Osteoblast (primary cell): ENCODE data around the gene SLC38A6. TPM values are rescaled to one million over a fixed set of nuclear protein-coding genes. Genes with fewer than 3 reads are reported as not detected.

Source experiments
- DNase-seq: peaks from one replicate; pipeline ENCODE4 v3.0.0; 2011; ENCODE audit warnings: low spot score, mixed read lengths; ENCODE audit not compliant: insufficient read length; ENCODE audit errors: missing footprints
- H2AFZ ChIP-seq: 2 replicates; pipeline ENCODE4 v1.6.0; 2011; ENCODE audit warnings: mild to moderate bottlenecking, low read length
- H3K27ac ChIP-seq: 2 replicates; pipeline ENCODE4 v1.5.1; 2011; ENCODE audit warnings: mild to moderate bottlenecking, low read depth, low read length, moderate library complexity
- H3K27me3 ChIP-seq: 2 replicates; pipeline ENCODE4 v1.6.0; 2012; ENCODE audit warnings: mild to moderate bottlenecking, control low read depth, inconsistent platforms, low read length, moderate library complexity; ENCODE audit not compliant: insufficient read depth
- H3K36me3 ChIP-seq: 2 replicates; pipeline ENCODE4 v1.5.1; 2011; ENCODE audit warnings: mild to moderate bottlenecking, low read length, control low read depth, moderate library complexity; ENCODE audit not compliant: insufficient read depth
- H3K4me1 ChIP-seq: 2 replicates; pipeline ENCODE4 v1.5.1; 2011; ENCODE audit warnings: mild to moderate bottlenecking, low read length, control low read depth, moderate library complexity; ENCODE audit not compliant: insufficient read depth
- H3K4me2 ChIP-seq: 2 replicates; pipeline ENCODE4 v1.6.0; 2011; ENCODE audit warnings: mild to moderate bottlenecking, low read length; ENCODE audit not compliant: insufficient read depth
- H3K4me3 ChIP-seq: fragments of 200-600 bp; sonication (generic); 3 replicates; pipeline ENCODE4 v1.5.1; 2012; ENCODE audit warnings: mild to moderate bottlenecking, low read length, inconsistent platforms; ENCODE audit not compliant: insufficient read depth
- H3K79me2 ChIP-seq: 2 replicates; pipeline ENCODE4 v1.6.0; 2012; ENCODE audit warnings: mild to moderate bottlenecking, low read length, control low read depth, inconsistent platforms; ENCODE audit not compliant: insufficient read depth
- H3K9me3 ChIP-seq: 2 replicates; pipeline ENCODE4 v1.5.1; 2011; ENCODE audit warnings: low read depth, low read length, control low read depth
- H4K20me1 ChIP-seq: 2 replicates; pipeline ENCODE4 v1.6.0; 2012; ENCODE audit warnings: mild to moderate bottlenecking, low read length, control low read depth; ENCODE audit not compliant: insufficient read depth
- CTCF ChIP-seq: IDR thresholded peaks from 2 replicates; pipeline ENCODE4 v1.5.1; 2011; ENCODE audit warnings: mild to moderate bottlenecking, low read depth, low read length, moderate library complexity; ENCODE audit errors: extremely low read depth
- total RNA-seq: library from RNA; depleted of rRNA; stranded (reverse); fragments of >200 nt; gene quantifications from 2 replicates; pipeline ENCODE4 v1.2.3, GENCODE V29; 2012

SLC38A6 gene
- total RNA-seq, 1 donor: 112 TPM

DNA sequence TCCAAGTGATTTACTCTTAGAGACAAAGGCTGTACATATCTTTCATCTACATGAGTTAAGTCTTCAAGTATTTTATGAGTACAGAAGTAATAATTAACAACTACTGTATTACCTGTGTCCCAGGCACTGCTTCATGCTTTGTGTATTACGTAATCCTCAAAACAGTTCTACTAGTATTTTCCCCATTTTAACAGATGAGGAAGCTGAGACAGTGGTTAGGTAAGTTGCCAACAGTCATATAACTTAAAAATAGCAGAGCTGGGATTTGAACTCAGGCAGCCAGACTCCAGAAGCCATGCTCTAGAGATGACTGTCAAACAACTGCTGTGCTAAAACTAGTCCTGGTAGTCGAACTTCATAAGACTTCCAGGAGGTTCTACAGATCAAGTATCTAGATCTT is 10.9 kb upstream of the SLC38A6 start:
- TF ChIP-seq CTCF: no peak
- no peaks in the 10 kb centered on the region for H3K79me2 ChIP-seq

DNA sequence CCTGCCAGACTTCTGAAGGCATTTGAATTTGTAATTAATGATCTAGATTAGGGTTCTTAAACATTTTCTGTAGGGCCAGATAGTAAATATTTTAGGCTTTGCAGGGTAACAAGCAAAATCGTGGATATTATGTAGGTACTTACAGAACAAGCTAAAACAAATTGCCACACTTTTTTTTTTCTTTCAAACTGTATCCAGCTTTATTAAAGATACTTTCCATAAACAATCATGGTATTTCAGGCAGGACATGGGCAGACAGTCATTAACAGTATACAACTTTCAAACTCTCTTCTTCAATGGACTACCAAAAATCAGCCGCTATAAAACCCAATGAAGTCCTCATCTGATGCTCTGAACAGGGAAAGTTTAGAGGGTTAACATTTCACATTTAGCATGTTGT is 9.8 kb upstream of the SLC38A6 start:
- Histone ChIP-seq H3K4me1 (no peaks in the 10 kb centered on the region), H4K20me1 (no peaks in the 10 kb centered on the region), H3K36me3 (peaks cover 10% of the 10 kb centered on the region), H3K4me3 (no peak overlapping the region), H2AFZ (no peak overlapping the region), H3K27me3 (no peaks in the 10 kb centered on the region), H3K9me3 (no peaks in the 10 kb centered on the region), H3K27ac (no peak overlapping the region), H3K79me2 (peaks cover under 1% of the 10 kb centered on the region), H3K4me2 (no peak overlapping the region)
- DNase-seq: no peak
- TF ChIP-seq CTCF: no peak

More for the DNA sequence above, 10.9 kb upstream of the SLC38A6 start:
- DNase-seq: no peak
- Histone ChIP-seq H3K4me3 (no peak overlapping the region), H2AFZ (no peak overlapping the region), H3K27me3 (no peaks in the 10 kb centered on the region), H3K4me2 (no peak overlapping the region), H4K20me1 (no peaks in the 10 kb centered on the region), H3K9me3 (no peaks in the 10 kb centered on the region), H3K36me3 (peaks cover 10% of the 10 kb centered on the region), H3K4me1 (peaks cover 6% of the 10 kb centered on the region), H3K27ac (no peak overlapping the region)

DNA sequence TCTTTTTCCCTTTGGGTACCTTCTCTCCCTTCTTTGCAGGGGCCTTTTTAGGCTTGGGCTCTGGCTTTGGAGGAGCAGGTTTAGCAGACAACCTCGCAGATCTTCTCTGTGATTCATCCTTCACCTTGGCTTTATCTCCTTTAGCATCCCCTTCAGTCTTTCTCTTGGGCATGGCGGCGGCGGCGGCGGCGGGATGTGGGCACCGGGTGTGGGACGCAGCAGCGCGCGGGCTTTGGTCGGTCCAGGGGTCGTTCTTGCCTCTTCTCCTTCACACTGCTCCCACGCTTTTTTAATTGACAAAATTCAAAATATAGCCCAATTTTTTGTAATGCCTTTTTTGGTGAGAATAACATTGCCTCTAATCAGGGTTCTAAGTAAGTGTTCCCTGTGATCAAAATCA is 8.8 kb upstream of the SLC38A6 start:
- Histone ChIP-seq H4K20me1 (no peaks in the 10 kb centered on the region), H3K4me3 (no peak overlapping the region), H3K27me3 (no peaks in the 10 kb centered on the region), H3K36me3 (peaks cover 10% of the 10 kb centered on the region), H3K9me3 (no peaks in the 10 kb centered on the region), H3K4me1 (no peaks in the 10 kb centered on the region), H3K27ac (no peak overlapping the region), H3K79me2 (peaks cover 5% of the 10 kb centered on the region), H2AFZ (no peak overlapping the region), H3K4me2 (no peak overlapping the region)
- no peak for TF ChIP-seq CTCF
- no peak for DNase-seq

DNA sequence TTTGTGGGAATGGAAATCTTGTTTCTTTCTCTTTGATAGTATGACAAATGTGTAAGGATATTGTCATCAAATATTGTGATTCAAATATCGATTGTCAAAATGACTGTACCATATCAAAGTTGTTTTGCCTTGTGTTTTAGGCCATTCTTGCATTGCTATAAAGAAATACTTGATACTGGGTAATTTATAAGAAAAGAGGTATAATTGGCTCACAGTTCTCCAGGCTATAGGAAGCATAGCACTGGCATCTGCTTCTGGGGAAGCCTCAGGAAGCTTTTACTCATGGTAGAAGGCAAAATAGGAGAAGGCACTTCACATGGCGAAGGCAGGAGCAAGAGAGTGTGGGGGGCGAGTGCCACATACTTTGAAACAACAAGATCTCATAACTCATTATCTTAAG is 8.0 kb upstream of the SLC38A6 start:
- Histone ChIP-seq H2AFZ (no peak overlapping the region), H3K4me2 (no peak overlapping the region), H3K36me3 (peaks cover 10% of the 10 kb centered on the region), H3K4me1 (no peaks in the 10 kb centered on the region), H3K27me3 (no peaks in the 10 kb centered on the region), H3K79me2 (peaks cover 10% of the 10 kb centered on the region), H4K20me1 (no peaks in the 10 kb centered on the region), H3K9me3 (no peaks in the 10 kb centered on the region), H3K27ac (no peak overlapping the region), H3K4me3 (no peak overlapping the region)
- DNase-seq: no peak
- TF ChIP-seq CTCF: no peak
